Keratinocyte (primary cell): ENCODE measurements around the gene BBX.

Source experiments
- CTCF ChIP-seq, 3 experiments: IDR thresholded peaks in 1 of 3; conservative IDR thresholded peaks in 1 of 3; optimal IDR thresholded peaks in 1 of 3; 2 replicates in 2 of 3; 3 replicates in 1 of 3; pipeline versions ENCODE3 to v1.5.1; 2011; ENCODE audit warnings: low read length in 3 of 3, mild to moderate bottlenecking in 3 of 3, moderate library complexity in 2 of 3, control low read depth in 1 of 3, inconsistent platforms in 1 of 3; ENCODE audit not compliant: insufficient read depth in 2 of 3; ENCODE audit errors: extremely low read depth in 1 of 3
- EZH2 ChIP-seq: IDR thresholded peaks from one replicate; pipeline ENCODE4 v1.6.1; 2012; ENCODE audit warnings: inconsistent platforms, mild to moderate bottlenecking, low read length, moderate library complexity

- TF ChIP-seq CTCF (optimal IDR thresholded peaks at IDR 0.05 in 1 of 3, IDR thresholded peaks at IDR 0.05 in 1 of 3, conservative IDR thresholded peaks at IDR 0.05 in 1 of 3; ENCODE audit: extremely low read depth in 1 of 3, insufficient read depth in 2 of 3, low read length in 3 of 3) = no peak
- no peak for TF ChIP-seq EZH2
Observed at GRCh38 chr3:107637416-107638183, 114.8 kb downstream of the BBX start.
